ENCODE data around the gene PPP2R2D.

DNA sequence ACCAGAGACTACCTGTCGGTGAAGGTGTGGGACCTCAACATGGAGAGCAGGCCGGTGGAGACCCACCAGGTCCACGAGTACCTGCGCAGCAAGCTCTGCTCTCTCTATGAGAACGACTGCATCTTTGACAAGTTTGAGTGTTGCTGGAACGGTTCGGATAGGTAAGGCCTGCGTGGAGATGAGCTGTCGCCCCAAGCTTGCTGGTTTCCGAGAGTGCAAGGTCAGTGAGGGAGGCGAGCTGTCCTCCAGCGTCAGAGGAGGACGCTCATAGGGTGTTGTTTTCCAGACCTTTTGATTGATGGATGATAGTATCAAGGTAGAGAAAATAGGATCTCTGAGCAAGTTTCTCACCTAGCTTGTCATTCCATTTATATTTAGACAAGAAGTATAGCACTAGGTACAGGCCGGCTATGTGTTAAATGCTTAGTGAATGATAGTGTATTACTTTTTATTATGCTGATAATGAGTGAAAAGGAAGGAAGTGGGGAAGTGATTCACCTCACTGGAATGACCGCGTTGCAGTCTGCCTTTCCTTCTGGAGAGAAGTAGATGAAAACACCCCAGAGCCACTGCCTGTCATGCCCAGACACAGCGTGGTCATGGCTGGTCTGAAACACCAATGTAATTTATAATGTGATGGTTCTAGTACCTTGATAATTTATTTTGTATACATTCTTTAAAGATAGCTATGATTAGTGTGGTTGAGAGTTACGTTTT is 47.0 kb downstream of the PPP2R2D start:
- TF ChIP-seq EZH2 (IDR thresholded peaks at IDR 0.05) (no peak), FOXP2 (optimal IDR thresholded peaks at IDR 0.05; ENCODE audit: control extremely low read depth, extremely low read length, insufficient read depth) (no peak)
